Loucy (cell line): Measurements from ENCODE around the gene SPATA33.

Experiments
- H2AFZ ChIP-seq: fragments of 200-600 bp; sonication (generic); 2 replicates; pipeline ENCODE4 v1.6.0; 2016; ENCODE audit warnings: antibody characterized with exemption, mild to moderate bottlenecking, low read length, moderate library complexity
- H3F3A ChIP-seq: fragments of 200-600 bp; 2 replicates; pipeline ENCODE4 v1.6.0; 2016; ENCODE audit warnings: antibody characterized with exemption, low read depth, mild to moderate bottlenecking
- H3K27me3 ChIP-seq: fragments of 200-600 bp; sonication (generic); 2 replicates; pipeline ENCODE4 v1.6.1; 2014; ENCODE audit warnings: low read length, mild to moderate bottlenecking; ENCODE audit not compliant: insufficient read depth, poor library complexity, severe bottlenecking
- H3K36me3 ChIP-seq: fragments of 200-600 bp; sonication (generic); 2 replicates; pipeline ENCODE4 v1.6.1; 2016; ENCODE audit warnings: low read length; ENCODE audit not compliant: insufficient read depth
- H3K4me1 ChIP-seq: fragments of 200-600 bp; sonication (generic); 2 replicates; pipeline ENCODE4 v1.5.1; 2014; ENCODE audit warnings: low read length, mild to moderate bottlenecking; ENCODE audit not compliant: insufficient read depth, poor library complexity, severe bottlenecking
- H3K4me2 ChIP-seq: fragments of 200-600 bp; sonication (generic); 2 replicates; pipeline ENCODE4 v1.6.0; 2014; ENCODE audit warnings: antibody characterized with exemption, low read length, low read depth, mild to moderate bottlenecking; ENCODE audit not compliant: poor library complexity, severe bottlenecking
- H3K4me3 ChIP-seq: fragments of 200-600 bp; sonication (generic); 2 replicates; pipeline ENCODE4 v1.5.1; 2014; ENCODE audit warnings: low read length, mild to moderate bottlenecking, mixed read lengths; ENCODE audit not compliant: poor library complexity, severe bottlenecking
- H3K79me2 ChIP-seq: fragments of 200-600 bp; sonication (generic); 2 replicates; pipeline ENCODE4 v1.6.1; 2014; ENCODE audit warnings: low read length; ENCODE audit not compliant: insufficient read depth
- H3K9ac ChIP-seq: fragments of 200-600 bp; sonication (generic); 2 replicates; pipeline ENCODE4 v1.6.0; 2014; ENCODE audit warnings: mild to moderate bottlenecking, low read depth, low read length, moderate library complexity; ENCODE audit not compliant: poor library complexity, severe bottlenecking
- H3K9me2 ChIP-seq: fragments of 200-600 bp; sonication (generic); replicated peaks from 2 replicates; pipeline ENCODE4 v1.6.1; 2016; ENCODE audit warnings: low read depth, low read length, mixed read lengths
- H3K9me3 ChIP-seq: fragments of 200-600 bp; sonication (generic); 2 replicates; pipeline ENCODE4 v1.6.1; 2014; ENCODE audit warnings: mild to moderate bottlenecking, antibody characterized with exemption, low read length, low read depth; ENCODE audit not compliant: insufficient read depth
- H4K20me1 ChIP-seq: fragments of 200-600 bp; sonication (generic); 2 replicates; pipeline ENCODE4 v1.6.0; 2014; ENCODE audit warnings: antibody characterized with exemption, low read length, mild to moderate bottlenecking; ENCODE audit not compliant: insufficient read depth, poor library complexity, severe bottlenecking
- CTCF ChIP-seq: fragments of 200-600 bp; sonication (generic); conservative IDR thresholded peaks from 2 replicates; pipeline ENCODE4 v1.5.1; 2014; ENCODE audit warnings: mild to moderate bottlenecking, antibody characterized with exemption, low read length
- EZH2phosphoT487 ChIP-seq: fragments of 200-600 bp; IDR thresholded peaks from 2 replicates; pipeline ENCODE4 v1.6.1; 2018; ENCODE audit warnings: antibody characterized with exemption, mild to moderate bottlenecking, moderate library complexity, borderline replicate concordance

The SPATA33 gene

GRCh38 chr16:89704281-89704680 is 46.6 kb downstream of the SPATA33 start:
- Histone ChIP-seq H3K79me2 (no peaks in the 10 kb centered on the region), H3K9ac (no peak overlapping the region), H3K9me2 (no peaks in the 10 kb centered on the region), H3K4me2 (no peak overlapping the region), H3K4me3 (no peak overlapping the region), H3K4me1 (peaks cover 2% of the 10 kb centered on the region), H3K9me3 (no peaks in the 10 kb centered on the region), H4K20me1 (no peaks in the 10 kb centered on the region), H3K27me3 (no peaks in the 10 kb centered on the region), H2AFZ (no peak overlapping the region), H3K36me3 (no peaks in the 10 kb centered on the region), H3F3A (no peaks in the 10 kb centered on the region)
- no peak for TF ChIP-seq CTCF
- TF ChIP-seq EZH2phosphoT487: no peak

- Histone ChIP-seq H3K4me3 (no peak overlapping the region), H2AFZ (no peak overlapping the region)
- TF ChIP-seq CTCF: no peak
- no peak for TF ChIP-seq EZH2phosphoT487
These were observed 47.4 kb downstream of the SPATA33 start for GRCh38 chr16:89705006-89705405.

GRCh38 chr16:89706518-89707260 is 49.1 kb downstream of the SPATA33 start:
- Histone ChIP-seq H3K9me3 (no peaks in the 10 kb centered on the region), H2AFZ (peak overlapping the region; percentile 30; the same call in 1 of the 2 replicates), H3K4me2 (peak overlapping the region; percentile 57)

More at GRCh38 chr16:89705006-89705405, 47.4 kb downstream of the SPATA33 start:
- no peaks in the 10 kb centered on the region for H3K79me2 ChIP-seq
- H3K27me3 ChIP-seq: no peaks in the 10 kb centered on the region
- no peaks in the 10 kb centered on the region for H3K9me3 ChIP-seq
- H3K4me2 ChIP-seq: no peak overlapping the region
- no peaks in the 10 kb centered on the region for H3K36me3 ChIP-seq
- H3K4me1 ChIP-seq: peaks cover 2% of the 10 kb centered on the region
- H3F3A ChIP-seq: no peaks in the 10 kb centered on the region
- no peaks in the 10 kb centered on the region for H3K9me2 ChIP-seq
- no peaks in the 10 kb centered on the region for H4K20me1 ChIP-seq
- no peak overlapping the region for H3K9ac ChIP-seq

GRCh38 chr16:89707695-89708094 is 50.1 kb downstream of the SPATA33 start:
- Histone ChIP-seq H3K79me2 (no peaks in the 10 kb centered on the region), H3K4me3 (no peak overlapping the region), H2AFZ (no peak overlapping the region), H3K4me2 (no peak overlapping the region), H3K27me3 (no peaks in the 10 kb centered on the region), H3F3A (no peaks in the 10 kb centered on the region), H3K9me3 (no peaks in the 10 kb centered on the region), H3K36me3 (no peaks in the 10 kb centered on the region), H3K9ac (no peak overlapping the region), H3K4me1 (no peaks in the 10 kb centered on the region), H3K9me2 (no peaks in the 10 kb centered on the region), H4K20me1 (no peaks in the 10 kb centered on the region)
- TF ChIP-seq EZH2phosphoT487 (no peak), CTCF (no peak)

More at GRCh38 chr16:89706518-89707260, 49.1 kb downstream of the SPATA33 start:
- no peaks in the 10 kb centered on the region for H3K36me3 ChIP-seq
- no peak for TF ChIP-seq EZH2phosphoT487
- no peaks in the 10 kb centered on the region for H3K27me3 ChIP-seq
- peak overlapping the region; percentile 35 for H3K4me3 ChIP-seq
- no peaks in the 10 kb centered on the region for H3K79me2 ChIP-seq
- no peak overlapping the region for H3K9ac ChIP-seq
- no peaks in the 10 kb centered on the region for H4K20me1 ChIP-seq
- H3F3A ChIP-seq: no peaks in the 10 kb centered on the region
- peaks cover 2% of the 10 kb centered on the region for H3K4me1 ChIP-seq
- H3K9me2 ChIP-seq: no peaks in the 10 kb centered on the region
